T-helper 17 cell (primary cell): ENCODE results near the gene PRKAB1. TPM values are rescaled to one million over a fixed set of nuclear protein-coding genes. Genes with fewer than 3 reads are reported as not detected.
A peak's percentile ranks its signal among the peaks of the same experiment; 100 is the strongest.

Experiments used
- ATAC-seq: fragments of 150-1000 bp; cut with Tn5 transposase; 2 replicates; pipeline ENCODE4 v1.10.0; 2021; ENCODE audit warnings: mild to moderate bottlenecking, moderate library complexity
- DNase-seq, 3 donors: peaks; one replicate each; pipeline versions ENCODE4 v3.0.0 to v3.0.0-alpha.2; 2020 to 2021
- H3K9me3 ChIP-seq: one replicate; pipeline ENCODE4 v1.7.0; 2013; ENCODE audit warnings: low read length, mild to moderate bottlenecking; ENCODE audit not compliant: control insufficient read depth, poor library complexity, severe bottlenecking
- H3K27ac Mint-ChIP-seq: one replicate; pipeline ENCODE4 v1.8.0; 2022; ENCODE audit warnings: mild to moderate bottlenecking, moderate library complexity, mixed read lengths
- H3K27me3 Mint-ChIP-seq: one replicate; pipeline ENCODE4 v1.8.0; 2022; ENCODE audit warnings: mixed read lengths
- H3K36me3 Mint-ChIP-seq: one replicate; pipeline ENCODE4 v1.8.0; 2022; ENCODE audit warnings: low read depth, mixed read lengths
- H3K4me1 Mint-ChIP-seq: one replicate; pipeline ENCODE4 v1.8.0; 2022; ENCODE audit warnings: mild to moderate bottlenecking, mixed read lengths
- H3K4me3 Mint-ChIP-seq: one replicate; pipeline ENCODE4 v1.8.0; 2022; ENCODE audit warnings: mild to moderate bottlenecking, moderate library complexity, mixed read lengths
- total RNA-seq, 4 donors: library from RNA in 2 of 4; stranded (reverse) in 2 of 4; gene quantifications; one replicate each; pipeline ENCODE4 v1.2.3 and lab custom pipeline; 2022 to 2026

PRKAB1 gene
- total RNA-seq, 2 donors from 2014 or later: 20.4 to 28.2 TPM

- peak overlapping the region; percentile 72 for H3K27ac Mint-ChIP-seq
- H3K36me3 Mint-ChIP-seq: peaks cover 7% of the 10 kb centered on the region
- ATAC-seq: peak; percentile 36
- no peak overlapping the region for H3K4me3 Mint-ChIP-seq
- DNase-seq: no peak
- H3K9me3 ChIP-seq: no peaks in the 10 kb centered on the region
- peaks cover 7% of the 10 kb centered on the region for H3K4me1 Mint-ChIP-seq
- no peaks in the 10 kb centered on the region for H3K27me3 Mint-ChIP-seq
Observed at GRCh38 chr12:119682639-119683252, 14.8 kb downstream of the PRKAB1 start.

DNA sequence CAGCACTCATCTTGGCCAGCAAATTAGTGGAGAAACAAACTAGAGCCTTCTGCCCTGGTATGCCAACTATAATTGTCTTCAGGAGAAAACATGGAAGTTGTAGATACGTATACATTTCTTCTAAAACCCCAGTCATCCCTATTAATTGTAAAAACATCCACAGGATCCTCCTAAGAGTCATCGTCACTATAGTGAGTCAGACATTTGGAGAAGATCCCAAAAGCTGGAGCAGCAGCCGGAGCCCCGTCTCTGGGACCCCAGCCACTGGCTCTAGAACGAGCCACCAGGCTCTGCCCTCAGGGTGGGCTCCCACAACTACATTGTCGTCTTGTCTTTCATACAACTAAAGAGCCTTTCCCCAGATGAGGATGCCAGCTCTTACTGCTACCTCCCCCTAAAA, 15.5 kb downstream of the PRKAB1 start:
- Mint-ChIP-seq H3K4me3 (no peak overlapping the region), H3K27me3 (no peaks in the 10 kb centered on the region), H3K27ac (peak overlapping the region; percentile 72), H3K4me1 (peaks cover 9% of the 10 kb centered on the region), H3K36me3 (peaks cover 7% of the 10 kb centered on the region)
- H3K9me3 ChIP-seq: no peaks in the 10 kb centered on the region
- ATAC-seq (no peak), DNase-seq (no peak)

- Mint-ChIP-seq H3K27ac (peak overlapping the region; percentile 72), H3K27me3 (no peaks in the 10 kb centered on the region), H3K4me1 (peaks cover 9% of the 10 kb centered on the region), H3K4me3 (no peak overlapping the region), H3K36me3 (peaks cover 7% of the 10 kb centered on the region)
- DNase-seq (no peak), ATAC-seq (no peak)
- no peaks in the 10 kb centered on the region for H3K9me3 ChIP-seq
Observed at GRCh38 chr12:119683816-119684215, 15.9 kb downstream of the PRKAB1 start.

- Mint-ChIP-seq H3K4me1 (peaks cover 9% of the 10 kb centered on the region), H3K36me3 (peaks cover 5% of the 10 kb centered on the region), H3K27me3 (no peaks in the 10 kb centered on the region), H3K27ac (no peak overlapping the region), H3K4me3 (no peak overlapping the region)
- DNase-seq (no peak), ATAC-seq (no peak)
- no peaks in the 10 kb centered on the region for H3K9me3 ChIP-seq
Observed at GRCh38 chr12:119684711-119685369, 16.9 kb downstream of the PRKAB1 start.

- H3K27ac Mint-ChIP-seq: no peak overlapping the region
- H3K9me3 ChIP-seq: no peaks in the 10 kb centered on the region
- no peak overlapping the region for H3K4me3 Mint-ChIP-seq
- ATAC-seq (no peak), DNase-seq (no peak)
- H3K27me3 Mint-ChIP-seq: no peaks in the 10 kb centered on the region
- H3K36me3 Mint-ChIP-seq: peaks cover under 1% of the 10 kb centered on the region
- H3K4me1 Mint-ChIP-seq: peaks cover 9% of the 10 kb centered on the region
Observed at GRCh38 chr12:119685375-119685774, 17.4 kb downstream of the PRKAB1 start.

GRCh38 chr12:119686355-119686754, 18.4 kb downstream of the PRKAB1 start:
- no peak for ATAC-seq
- DNase-seq: no peak
- H3K4me3 Mint-ChIP-seq: no peak overlapping the region
- H3K36me3 Mint-ChIP-seq: no peaks in the 10 kb centered on the region
- H3K27me3 Mint-ChIP-seq: no peaks in the 10 kb centered on the region
- no peak overlapping the region for H3K27ac Mint-ChIP-seq
- peaks cover 9% of the 10 kb centered on the region for H3K4me1 Mint-ChIP-seq
- no peaks in the 10 kb centered on the region for H3K9me3 ChIP-seq

DNA sequence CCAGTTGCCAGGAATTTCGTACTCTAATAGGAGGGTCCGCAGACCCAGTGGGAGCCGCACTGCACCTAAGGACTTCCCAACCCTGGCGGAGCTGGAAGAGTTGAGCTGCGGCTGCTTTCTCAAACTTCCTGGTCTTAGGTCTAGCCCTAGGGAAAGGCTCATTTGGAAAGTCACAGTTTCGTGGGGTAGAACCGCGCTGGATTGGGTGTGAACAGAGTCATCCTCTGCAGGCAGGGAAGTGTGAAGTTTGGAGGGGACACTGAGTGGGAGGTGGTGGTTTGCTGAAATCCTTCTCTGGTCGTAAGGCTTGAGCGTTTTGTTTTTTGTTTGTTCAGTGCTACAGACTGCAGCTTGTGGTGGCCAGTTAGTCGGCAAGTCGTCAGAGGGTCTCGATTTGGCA, 18.8 kb downstream of the PRKAB1 start:
- no peaks in the 10 kb centered on the region for H3K9me3 ChIP-seq
- no peak overlapping the region for H3K4me3 Mint-ChIP-seq
- peaks cover 9% of the 10 kb centered on the region for H3K4me1 Mint-ChIP-seq
- no peak for ATAC-seq
- H3K36me3 Mint-ChIP-seq: no peaks in the 10 kb centered on the region
- no peak for DNase-seq
- H3K27me3 Mint-ChIP-seq: no peaks in the 10 kb centered on the region
- peak overlapping the region; percentile 51 for H3K27ac Mint-ChIP-seq

- no peaks in the 10 kb centered on the region for H3K9me3 ChIP-seq
- H3K27ac Mint-ChIP-seq: peak overlapping the region; percentile 51
- peaks cover 7% of the 10 kb centered on the region for H3K4me1 Mint-ChIP-seq
- H3K27me3 Mint-ChIP-seq: no peaks in the 10 kb centered on the region
- ATAC-seq (no peak), DNase-seq (no peak)
- no peak overlapping the region for H3K4me3 Mint-ChIP-seq
- H3K36me3 Mint-ChIP-seq: no peaks in the 10 kb centered on the region
Observed at GRCh38 chr12:119687406-119687805, 19.5 kb downstream of the PRKAB1 start.

GRCh38 chr12:119687879-119688278, 19.9 kb downstream of the PRKAB1 start:
- peaks cover 4% of the 10 kb centered on the region for H3K4me1 Mint-ChIP-seq
- no peaks in the 10 kb centered on the region for H3K36me3 Mint-ChIP-seq
- no peak overlapping the region for H3K4me3 Mint-ChIP-seq
- no peak for DNase-seq
- no peaks in the 10 kb centered on the region for H3K27me3 Mint-ChIP-seq
- ATAC-seq: no peak
- H3K9me3 ChIP-seq: no peaks in the 10 kb centered on the region
- H3K27ac Mint-ChIP-seq: peak overlapping the region; percentile 51

GRCh38 chr12:119689935-119690500, 22.1 kb downstream of the PRKAB1 start:
- Mint-ChIP-seq H3K36me3 (no peaks in the 10 kb centered on the region), H3K4me3 (no peak overlapping the region), H3K4me1 (peaks cover 2% of the 10 kb centered on the region), H3K27me3 (no peaks in the 10 kb centered on the region), H3K27ac (peak overlapping the region; percentile 24)
- H3K9me3 ChIP-seq: no peaks in the 10 kb centered on the region
- DNase-seq (no peak), ATAC-seq (no peak)

DNA sequence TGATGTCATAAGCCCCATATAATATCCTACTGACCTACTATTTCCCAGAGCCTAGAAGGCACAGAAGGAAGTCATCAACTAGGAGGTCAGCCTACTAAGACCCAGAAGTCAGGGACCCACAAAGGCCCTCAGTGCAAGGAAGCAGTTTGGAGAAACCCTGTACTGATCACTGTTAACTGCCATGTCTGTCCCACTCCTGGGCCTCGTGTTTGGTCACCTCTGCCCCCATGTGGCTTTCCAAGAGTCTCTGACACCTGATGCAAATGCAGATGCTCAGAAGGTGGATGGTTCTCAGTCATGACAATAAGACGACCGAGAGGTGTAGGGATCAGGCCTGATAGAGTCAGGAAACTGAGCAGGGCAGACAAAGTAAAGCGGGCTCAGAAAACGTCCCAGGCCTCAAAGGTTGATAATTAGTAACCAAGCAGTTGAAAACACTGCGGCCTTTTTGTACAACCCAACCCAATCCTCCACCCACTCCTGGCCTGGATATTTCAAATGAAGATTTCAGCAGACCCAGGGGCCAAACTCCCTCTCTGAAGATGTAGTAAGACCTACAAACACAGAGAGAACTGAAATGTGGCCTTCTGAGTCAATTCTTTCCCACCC, 23.4 kb downstream of the PRKAB1 start:
- no peaks in the 10 kb centered on the region for H3K27me3 Mint-ChIP-seq
- DNase-seq (no peak), ATAC-seq (no peak)
- H3K36me3 Mint-ChIP-seq: no peaks in the 10 kb centered on the region
- H3K4me3 Mint-ChIP-seq: no peak overlapping the region
- peaks cover 2% of the 10 kb centered on the region for H3K4me1 Mint-ChIP-seq
- no peaks in the 10 kb centered on the region for H3K9me3 ChIP-seq
- no peak overlapping the region for H3K27ac Mint-ChIP-seq

DNA sequence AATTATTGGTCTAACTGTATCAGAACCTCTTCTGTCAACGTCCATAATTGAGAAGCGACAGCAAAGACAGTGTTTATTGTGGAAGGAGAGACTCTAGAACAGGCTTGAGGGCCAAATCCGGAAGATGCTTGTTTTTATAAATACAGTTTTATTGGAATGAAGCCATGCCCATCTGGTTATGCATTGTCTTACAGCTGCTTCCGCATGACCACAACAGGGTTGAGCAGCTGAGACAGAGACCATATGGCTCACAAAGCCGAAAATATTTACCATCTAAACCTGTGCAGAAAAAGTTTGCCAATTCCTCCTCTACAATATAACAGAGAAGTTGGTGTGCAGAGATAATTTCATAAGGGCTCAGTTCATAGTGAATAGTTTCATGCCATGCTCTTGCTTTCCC, 24.5 kb downstream of the PRKAB1 start:
- H3K4me3 Mint-ChIP-seq: no peak overlapping the region
- no peaks in the 10 kb centered on the region for H3K27me3 Mint-ChIP-seq
- ATAC-seq (no peak), DNase-seq (no peak)
- no peak overlapping the region for H3K27ac Mint-ChIP-seq
- no peaks in the 10 kb centered on the region for H3K9me3 ChIP-seq
- peaks cover 7% of the 10 kb centered on the region for H3K4me1 Mint-ChIP-seq
- H3K36me3 Mint-ChIP-seq: no peaks in the 10 kb centered on the region

- peaks cover 6% of the 10 kb centered on the region for H3K4me1 Mint-ChIP-seq
- H3K27me3 Mint-ChIP-seq: no peaks in the 10 kb centered on the region
- H3K36me3 Mint-ChIP-seq: no peaks in the 10 kb centered on the region
- H3K27ac Mint-ChIP-seq: no peak overlapping the region
- ATAC-seq: no peak
- DNase-seq: no peak
- H3K9me3 ChIP-seq: no peaks in the 10 kb centered on the region
- no peak overlapping the region for H3K4me3 Mint-ChIP-seq
Observed at GRCh38 chr12:119692997-119693396, 25.1 kb downstream of the PRKAB1 start.
